GM12878 (cell line): Measurements from ENCODE around the gene HMOX2. TPM values are rescaled to one million over a fixed set of nuclear protein-coding genes. Genes with fewer than 3 reads are reported as not detected.

ENCODE experiments used
- ATAC-seq: fragments of 200-7000 bp; cut with Tn5 transposase; 3 replicates; pipeline ENCODE4 v1.9.1; 2020; ENCODE audit warnings: mild to moderate bottlenecking, moderate library complexity
- BruUV-seq: library from RNA; stranded (reverse); fragments of 400-500 nt; replicated peaks from 2 replicates; lab custom pipeline; 2021; lab: Mats Ljungman, UMichigan
- CTCF ChIA-PET: fragments of 300-600 bp; sonication (Branson Sonifier 250); formaldehyde crosslinking; extraction: SDS; loops from one replicate; lab custom pipeline; 2021; ENCODE audit warnings: inconsistent platforms; lab: Yijun Ruan, JAX
- POLR2A ChIA-PET: fragments of 350-600 bp; formaldehyde crosslinking; extraction: SDS; loops from one replicate; lab custom pipeline; 2021; ENCODE audit warnings: inconsistent platforms; lab: Charles Lee
- RAD21 ChIA-PET: fragments of 300-600 bp; sonication (Branson Sonifier 250); formaldehyde crosslinking; loops from one replicate; lab custom pipeline; 2023; ENCODE audit warnings: antibody characterized with exemption; ENCODE audit not compliant: unreplicated experiment; lab: Charles Lee
- SMC1A ChIA-PET: fragments of 300-600 bp; sonication (Branson Sonifier 250); formaldehyde crosslinking; loops from one replicate; lab custom pipeline; 2023; ENCODE audit not compliant: unreplicated experiment, uncharacterized antibody; lab: Charles Lee
- DNase-seq: peaks from one replicate; pipeline ENCODE4 v3.0.0-alpha.2; 2011; ENCODE audit warnings: low read depth, low spot score
- FAIRE-seq: peaks from 3 replicates; lab custom pipeline; 2011; peaks lifted over from hg19 to GRCh38; lab: Jason Lieb, UNC
- H2AFZ ChIP-seq: 2 replicates; pipeline ENCODE4 v1.6.0; 2011; ENCODE audit warnings: low read depth, low read length, control low read depth; ENCODE audit not compliant: control insufficient read depth
- H3K27ac ChIP-seq: 2 replicates; pipeline ENCODE4 v1.5.1; 2011; ENCODE audit warnings: control low read depth; ENCODE audit not compliant: control insufficient read depth, insufficient read depth
- H3K27me3 ChIP-seq, 2 experiments: replicated peaks in 1 of 2; 2 replicates each; pipeline versions ENCODE4 v1.6.0 to v1.6.1; 2011; ENCODE audit warnings: low read length in 1 of 2; ENCODE audit not compliant: control insufficient read depth in 2 of 2, insufficient read depth in 2 of 2
- H3K36me3 ChIP-seq, 2 experiments: 2 replicates each; pipeline ENCODE4 v1.5.1; 2011; ENCODE audit warnings: low read length in 1 of 2; ENCODE audit not compliant: control insufficient read depth in 2 of 2, insufficient read depth in 2 of 2
- H3K4me1 ChIP-seq: 2 replicates; pipeline ENCODE4 v1.6.1; 2011; ENCODE audit warnings: mild to moderate bottlenecking, low read length, moderate library complexity, mixed read lengths; ENCODE audit not compliant: control insufficient read depth, insufficient read depth
- H3K4me2 ChIP-seq: 2 replicates; pipeline ENCODE4 v1.6.0; 2011; ENCODE audit warnings: control low read depth; ENCODE audit not compliant: control insufficient read depth, insufficient read depth
- H3K4me3 ChIP-seq: fragments of 200-600 bp; sonication (generic); 2 replicates; pipeline ENCODE4 v1.5.1; 2016
- H3K79me2 ChIP-seq: 2 replicates; pipeline ENCODE4 v1.6.0; 2011; ENCODE audit warnings: low read length; ENCODE audit not compliant: control insufficient read depth, insufficient read depth
- H3K9ac ChIP-seq: 2 replicates; pipeline ENCODE4 v1.8.0; 2011; ENCODE audit warnings: low read length, control low read depth, mixed read lengths; ENCODE audit not compliant: control insufficient read depth, insufficient read depth
- H3K9me3 ChIP-seq: replicated peaks from 3 replicates; pipeline ENCODE4 v1.5.1; 2011; ENCODE audit warnings: mild to moderate bottlenecking, low read length; ENCODE audit not compliant: control insufficient read depth, insufficient read depth
- H4K20me1 ChIP-seq: 2 replicates; pipeline ENCODE4 v1.6.0; 2011; ENCODE audit not compliant: control insufficient read depth, insufficient read depth
- KLF5 ChIP-seq: fragments of 450-650 bp; IDR thresholded peaks from 2 replicates; pipeline ENCODE4 v1.6.1; 2014; ENCODE audit warnings: mild to moderate bottlenecking; ENCODE audit not compliant: partially characterized antibody
- RAD21 ChIP-seq: IDR thresholded peaks from 2 replicates; pipeline ENCODE4 v1.6.1; 2011; ENCODE audit warnings: mild to moderate bottlenecking, low read depth, low read length, moderate library complexity; ENCODE audit not compliant: insufficient read depth
- RAD51 ChIP-seq: fragments of 450-650 bp; IDR thresholded peaks from 2 replicates; pipeline ENCODE4 v1.6.1; 2016; ENCODE audit warnings: moderate library complexity, mild to moderate bottlenecking, inconsistent platforms
- SPI1 ChIP-seq: IDR thresholded peaks from 2 replicates; pipeline ENCODE4 v1.6.1; 2011; ENCODE audit warnings: low read depth, mild to moderate bottlenecking, low read length, moderate library complexity, borderline replicate concordance; ENCODE audit not compliant: insufficient read depth
- STAT3 ChIP-seq: IDR thresholded peaks from 2 replicates; pipeline ENCODE4 v1.6.1; 2011; ENCODE audit warnings: low read depth, low read length, improper control_type of control experiment
- TAF1 ChIP-seq: IDR thresholded peaks from 2 replicates; pipeline ENCODE4 v1.6.1; 2011; ENCODE audit warnings: mild to moderate bottlenecking, low read depth, low read length, borderline replicate concordance
- WGBS: methylation state at CpG from one replicate; pipeline ENCODE4 v1.1.6; 2016; ENCODE audit warnings: low lambda C conversion rate; ENCODE audit not compliant: insufficient replicate concordance, insufficient coverage; ENCODE audit errors: missing lambda C conversion rate; 5-methylcytosine and 5-hydroxymethylcytosine counted together
- in situ Hi-C: fragments of 300-500 bp; cut with MboI; formaldehyde crosslinking; loops from 9 replicates; pipeline ENCODE4 v1.14.3; 2018; ENCODE audit warnings: mixed read lengths
- intact Hi-C: fragments of 100-400 bp; cut with micrococcal nuclease; formaldehyde crosslinking; loops from one replicate; pipeline ENCODE4 v1.14.2; 2022; ENCODE audit not compliant: unreplicated experiment
- polyA plus RNA-seq, 11 experiments: library from polyadenylated mRNA; depleted of rRNA in 4 of 11; unstranded in 6 of 11; stranded (reverse) in 5 of 11; fragments of >200 nt; fragmentation: Nextera tagmentation in 4 of 11; fragmentation: Illumina TruSeq in 1 of 11; extraction: Ambion mirVana in 4 of 11; extraction: Trizol in 1 of 11; gene quantifications; 1 replicate in 1 of 11; 2 replicates in 10 of 11; pipeline versions ENCODE4 v1.2.1 to v1.2.3, GENCODE V29; 2011 to 2016; ENCODE audit warnings: inconsistent platforms in 2 of 11, missing spikeins in 2 of 11, low read depth in 1 of 11
- total RNA-seq, 4 experiments: library from RNA; depleted of rRNA in 3 of 4; stranded (reverse); fragments of >200 nt in 3 of 4; fragmentation: Illumina TruSeq in 1 of 4; extraction: Trizol in 1 of 4; gene quantifications; 2 replicates each; pipeline versions ENCODE4 v1.2.1 to v1.2.3, GENCODE V29; 2013 to 2021
- TF ChIP-seq, protein P1 (sequence below): IDR thresholded peaks from 2 replicates; pipeline ENCODE4 v1.6.1; 2012; ENCODE audit warnings: improper control_type of control experiment, low read depth, low read length; ENCODE audit not compliant: insufficient replicate concordance
- TF ChIP-seq, protein P2 (sequence below): fragments of 450-650 bp; IDR thresholded peaks from 2 replicates; pipeline ENCODE4 v1.6.1; 2014; ENCODE audit warnings: mild to moderate bottlenecking

The HMOX2 gene
- total and polyA plus RNA-seq, 10 of the 15 experiments (the other 5 are each of a cell fraction or from before 2014, with no cell fraction given), result 26.4 to 111 (median 57.8) TPM

DNA sequence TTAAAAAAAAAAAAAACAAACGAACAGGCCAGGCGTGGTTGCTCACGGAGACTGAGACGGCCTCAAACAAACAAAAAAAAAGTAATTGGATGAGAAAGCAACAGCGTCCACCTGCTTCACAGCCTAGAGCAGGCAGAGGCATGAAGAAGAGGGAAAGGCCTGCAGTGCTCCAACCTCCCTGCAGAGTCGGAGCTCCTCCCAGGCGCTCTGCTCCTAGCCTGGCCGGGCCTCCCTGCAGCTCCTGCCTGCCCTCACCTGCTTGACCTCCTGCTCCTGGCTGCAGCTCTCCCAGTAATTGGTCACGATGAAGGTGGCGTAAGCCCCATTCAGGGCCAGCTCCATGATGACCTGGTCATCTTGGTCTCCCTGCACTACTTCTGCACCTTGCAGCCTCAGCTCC, 7.2 kb upstream of the HMOX2 start (continued):
- TF ChIP-seq, protein P1, sequence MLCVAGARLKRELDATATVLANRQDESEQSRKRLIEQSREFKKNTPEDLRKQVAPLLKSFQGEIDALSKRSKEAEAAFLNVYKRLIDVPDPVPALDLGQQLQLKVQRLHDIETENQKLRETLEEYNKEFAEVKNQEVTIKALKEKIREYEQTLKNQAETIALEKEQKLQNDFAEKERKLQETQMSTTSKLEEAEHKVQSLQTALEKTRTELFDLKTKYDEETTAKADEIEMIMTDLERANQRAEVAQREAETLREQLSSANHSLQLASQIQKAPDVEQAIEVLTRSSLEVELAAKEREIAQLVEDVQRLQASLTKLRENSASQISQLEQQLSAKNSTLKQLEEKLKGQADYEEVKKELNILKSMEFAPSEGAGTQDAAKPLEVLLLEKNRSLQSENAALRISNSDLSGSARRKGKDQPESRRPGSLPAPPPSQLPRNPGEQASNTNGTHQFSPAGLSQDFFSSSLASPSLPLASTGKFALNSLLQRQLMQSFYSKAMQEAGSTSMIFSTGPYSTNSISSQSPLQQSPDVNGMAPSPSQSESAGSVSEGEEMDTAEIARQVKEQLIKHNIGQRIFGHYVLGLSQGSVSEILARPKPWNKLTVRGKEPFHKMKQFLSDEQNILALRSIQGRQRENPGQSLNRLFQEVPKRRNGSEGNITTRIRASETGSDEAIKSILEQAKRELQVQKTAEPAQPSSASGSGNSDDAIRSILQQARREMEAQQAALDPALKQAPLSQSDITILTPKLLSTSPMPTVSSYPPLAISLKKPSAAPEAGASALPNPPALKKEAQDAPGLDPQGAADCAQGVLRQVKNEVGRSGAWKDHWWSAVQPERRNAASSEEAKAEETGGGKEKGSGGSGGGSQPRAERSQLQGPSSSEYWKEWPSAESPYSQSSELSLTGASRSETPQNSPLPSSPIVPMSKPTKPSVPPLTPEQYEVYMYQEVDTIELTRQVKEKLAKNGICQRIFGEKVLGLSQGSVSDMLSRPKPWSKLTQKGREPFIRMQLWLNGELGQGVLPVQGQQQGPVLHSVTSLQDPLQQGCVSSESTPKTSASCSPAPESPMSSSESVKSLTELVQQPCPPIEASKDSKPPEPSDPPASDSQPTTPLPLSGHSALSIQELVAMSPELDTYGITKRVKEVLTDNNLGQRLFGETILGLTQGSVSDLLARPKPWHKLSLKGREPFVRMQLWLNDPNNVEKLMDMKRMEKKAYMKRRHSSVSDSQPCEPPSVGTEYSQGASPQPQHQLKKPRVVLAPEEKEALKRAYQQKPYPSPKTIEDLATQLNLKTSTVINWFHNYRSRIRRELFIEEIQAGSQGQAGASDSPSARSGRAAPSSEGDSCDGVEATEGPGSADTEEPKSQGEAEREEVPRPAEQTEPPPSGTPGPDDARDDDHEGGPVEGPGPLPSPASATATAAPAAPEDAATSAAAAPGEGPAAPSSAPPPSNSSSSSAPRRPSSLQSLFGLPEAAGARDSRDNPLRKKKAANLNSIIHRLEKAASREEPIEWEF, result no peak
- no peak for TF ChIP-seq RAD21
- no peak for TF ChIP-seq RAD51

DNA sequence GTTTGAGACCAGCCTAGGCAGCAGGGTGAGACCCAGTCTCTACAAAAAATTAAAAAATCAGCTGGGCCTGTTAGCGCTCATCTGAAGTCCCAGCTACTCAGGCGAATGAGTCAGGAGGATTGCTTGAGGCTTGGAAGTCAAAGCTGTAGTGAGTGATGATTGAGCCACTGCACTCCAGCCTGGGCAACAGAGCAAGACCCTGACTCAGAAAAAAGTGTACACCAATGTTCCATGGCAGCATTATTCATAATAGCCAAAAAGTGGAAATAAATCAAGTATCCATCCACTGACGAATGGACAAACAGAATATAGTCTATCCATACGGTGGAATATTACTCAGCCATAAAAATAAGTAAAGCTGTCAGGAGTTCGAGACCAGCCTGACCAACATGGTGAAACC, 4.3 kb upstream of the HMOX2 start:
- Histone ChIP-seq H3K4me2 (no peak overlapping the region), H3K36me3 (peaks cover 0 to 5% of the 10 kb centered on the region in 2 experiments; a peak in 2 of 4 replicates), H2AFZ (no peak overlapping the region), H3K9me3 (no peaks in the 10 kb centered on the region), H4K20me1 (no peaks in the 10 kb centered on the region), H3K4me3 (no peak overlapping the region), H3K27ac (no peak overlapping the region), H3K79me2 (peaks cover 22% of the 10 kb centered on the region), H3K9ac (no peak overlapping the region), H3K4me1 (peaks cover 4% of the 10 kb centered on the region; the same call in 1 of the 2 replicates), H3K27me3 (no peaks in the 10 kb centered on the region)
- FAIRE-seq, result no peak
- ATAC-seq, result no peak
- CTCF ChIA-PET, result no interaction called here
- intact Hi-C loops (loop anchor here (5.0 to 10.0 kb wide), 2 partner anchors 45 to 117 kb away; partner anchors contain the start of genes DNAJA3 and PAM16), in situ Hi-C loops (no loop called here)
- no TSS peak for BruUV-seq
- SMC1A ChIA-PET, result no interaction called here
- TF ChIP-seq KLF5, result no peak
- no peak for TF ChIP-seq STAT3
- no peak for TF ChIP-seq TAF1
- no peak for TF ChIP-seq SPI1
- TF ChIP-seq, protein P2, sequence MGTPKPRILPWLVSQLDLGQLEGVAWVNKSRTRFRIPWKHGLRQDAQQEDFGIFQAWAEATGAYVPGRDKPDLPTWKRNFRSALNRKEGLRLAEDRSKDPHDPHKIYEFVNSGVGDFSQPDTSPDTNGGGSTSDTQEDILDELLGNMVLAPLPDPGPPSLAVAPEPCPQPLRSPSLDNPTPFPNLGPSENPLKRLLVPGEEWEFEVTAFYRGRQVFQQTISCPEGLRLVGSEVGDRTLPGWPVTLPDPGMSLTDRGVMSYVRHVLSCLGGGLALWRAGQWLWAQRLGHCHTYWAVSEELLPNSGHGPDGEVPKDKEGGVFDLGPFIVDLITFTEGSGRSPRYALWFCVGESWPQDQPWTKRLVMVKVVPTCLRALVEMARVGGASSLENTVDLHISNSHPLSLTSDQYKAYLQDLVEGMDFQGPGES, result no peak
- DNase-seq, result no peak
- RAD21 ChIA-PET, result interaction anchor here (0.6 kb wide), 1 partner anchor 11 kb away, joined by 3 read pairs; no protein-coding TSS in a partner anchor
- WGBS, result 95% methylated on average over 5 of the region's 5 CpGs
- POLR2A ChIA-PET, result interaction anchor here (0.6 to 1.1 kb wide), 6 partner anchors 14 to 63 kb away, joined by 3 to 6 read pairs (median 3); no protein-coding TSS in a partner anchor
